Breast epithelium (tissue), 3 donors: Measurements from ENCODE around the gene METAP1.
"Not testable (repeated sequence)": the region's sequence is repeated elsewhere in the genome, so short reads cannot be mapped to it uniquely, and the experiment has no call there.

ENCODE experiments used
- POLR2A ChIP-seq: fragments of 450-650 bp; IDR thresholded peaks from one replicate; pipeline ENCODE4 v1.6.1; 2016; ENCODE audit warnings: antibody characterized with exemption, mild to moderate bottlenecking, moderate library complexity
- POLR2AphosphoS5 ChIP-seq, 3 donors: sonication (generic); formaldehyde crosslinking; IDR thresholded peaks; one replicate each; pipeline ENCODE4 v1.6.1; 2017; ENCODE audit warnings: antibody characterized with exemption in 3 of 3
- TF ChIP-seq, protein P1 (sequence below), 3 donors: fragments of 450-650 bp; IDR thresholded peaks; one replicate each; pipeline ENCODE4 v1.5.1; 2016 to 2017; ENCODE audit warnings: antibody characterized with exemption in 3 of 3, mild to moderate bottlenecking in 3 of 3, moderate library complexity in 3 of 3

GRCh38 chr4:99091841-99092240, 96.3 kb downstream of the METAP1 start:
- TF ChIP-seq, protein P1, sequence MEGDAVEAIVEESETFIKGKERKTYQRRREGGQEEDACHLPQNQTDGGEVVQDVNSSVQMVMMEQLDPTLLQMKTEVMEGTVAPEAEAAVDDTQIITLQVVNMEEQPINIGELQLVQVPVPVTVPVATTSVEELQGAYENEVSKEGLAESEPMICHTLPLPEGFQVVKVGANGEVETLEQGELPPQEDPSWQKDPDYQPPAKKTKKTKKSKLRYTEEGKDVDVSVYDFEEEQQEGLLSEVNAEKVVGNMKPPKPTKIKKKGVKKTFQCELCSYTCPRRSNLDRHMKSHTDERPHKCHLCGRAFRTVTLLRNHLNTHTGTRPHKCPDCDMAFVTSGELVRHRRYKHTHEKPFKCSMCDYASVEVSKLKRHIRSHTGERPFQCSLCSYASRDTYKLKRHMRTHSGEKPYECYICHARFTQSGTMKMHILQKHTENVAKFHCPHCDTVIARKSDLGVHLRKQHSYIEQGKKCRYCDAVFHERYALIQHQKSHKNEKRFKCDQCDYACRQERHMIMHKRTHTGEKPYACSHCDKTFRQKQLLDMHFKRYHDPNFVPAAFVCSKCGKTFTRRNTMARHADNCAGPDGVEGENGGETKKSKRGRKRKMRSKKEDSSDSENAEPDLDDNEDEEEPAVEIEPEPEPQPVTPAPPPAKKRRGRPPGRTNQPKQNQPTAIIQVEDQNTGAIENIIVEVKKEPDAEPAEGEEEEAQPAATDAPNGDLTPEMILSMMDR (IDR thresholded peaks at IDR 0.05) = not testable (repeated sequence)
- not testable (repeated sequence) for TF ChIP-seq POLR2A; POLR2AphosphoS5 (IDR thresholded peaks at IDR 0.05)
